HK-2 (cell line): ENCODE measurements around the gene UBAP1.
"Not testable (repeated sequence)": the region's sequence is repeated elsewhere in the genome, so short reads cannot be mapped to it uniquely, and the experiment has no call there.

Experiments used
- DNase-seq: peaks from one replicate; pipeline ENCODE4 v3.0.0-alpha.2; 2018; ENCODE audit not compliant: unreplicated experiment

UBAP1 gene

GRCh38 chr9:34259315-34259714 lies 80.5 kb downstream of the UBAP1 start:
- DNase-seq, result no peak

DNA sequence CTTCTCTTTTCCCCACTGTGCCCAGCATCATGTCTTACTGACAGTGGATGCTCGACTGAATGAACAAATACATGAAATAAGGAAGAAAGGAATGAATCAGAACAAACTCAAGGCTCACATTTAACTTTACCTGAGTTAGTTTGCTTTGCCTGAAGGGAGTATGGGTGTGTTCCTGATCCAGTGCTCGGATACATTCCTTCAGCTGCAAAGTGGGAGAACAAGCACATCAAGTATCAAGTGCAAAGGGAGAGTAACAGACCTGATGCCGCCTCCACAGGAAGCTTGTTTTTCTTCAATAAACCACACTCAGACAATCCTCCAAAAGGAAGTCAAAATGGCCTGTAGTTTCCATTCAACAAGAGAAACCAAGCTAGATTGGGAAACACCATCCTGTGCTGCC lies 84.1 kb downstream of the UBAP1 start:
- no peak for DNase-seq

DNA sequence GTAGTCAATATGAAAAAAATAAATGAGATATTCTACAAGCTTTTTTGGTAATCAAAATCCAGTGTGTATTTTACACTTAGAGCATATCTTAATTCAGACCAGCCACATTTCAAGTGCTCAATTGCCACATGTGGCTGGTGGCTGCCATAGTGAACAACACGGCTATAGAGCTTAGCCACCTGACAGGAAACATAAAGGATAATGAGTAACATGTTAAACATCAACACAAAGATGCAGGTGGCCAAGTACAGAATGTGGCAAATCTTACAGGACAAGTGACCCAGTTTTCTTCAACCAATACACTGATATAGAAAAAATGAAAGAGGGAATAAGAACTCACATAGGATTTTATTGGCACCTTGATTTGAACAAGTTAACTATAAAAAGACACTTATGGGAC lies 88.8 kb downstream of the UBAP1 start:
- no peak for DNase-seq

- DNase-seq, result no peak
Observed at GRCh38 chr9:34271265-34272006, 92.6 kb downstream of the UBAP1 start.

DNA sequence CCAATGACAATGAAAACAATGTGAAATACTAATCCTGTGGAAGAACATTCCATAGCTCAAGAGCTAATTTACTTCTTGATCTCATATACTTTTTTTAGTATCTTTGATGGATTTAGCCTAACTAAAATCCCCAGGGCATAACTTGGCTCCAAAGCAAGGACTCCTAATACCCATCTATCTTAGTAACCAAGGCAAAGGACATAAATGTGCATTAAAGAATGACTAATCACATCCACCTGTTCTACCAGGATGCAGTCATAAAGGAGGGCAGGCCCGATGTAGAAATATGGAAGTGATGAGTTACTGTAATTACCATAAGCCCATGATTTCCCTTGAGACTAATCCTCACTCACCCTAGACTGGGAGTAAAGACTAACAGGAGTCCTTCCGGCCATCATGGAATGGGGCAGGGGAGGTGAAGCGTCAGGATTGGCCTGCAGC lies 93.3 kb downstream of the UBAP1 start:
- no peak for DNase-seq

DNA sequence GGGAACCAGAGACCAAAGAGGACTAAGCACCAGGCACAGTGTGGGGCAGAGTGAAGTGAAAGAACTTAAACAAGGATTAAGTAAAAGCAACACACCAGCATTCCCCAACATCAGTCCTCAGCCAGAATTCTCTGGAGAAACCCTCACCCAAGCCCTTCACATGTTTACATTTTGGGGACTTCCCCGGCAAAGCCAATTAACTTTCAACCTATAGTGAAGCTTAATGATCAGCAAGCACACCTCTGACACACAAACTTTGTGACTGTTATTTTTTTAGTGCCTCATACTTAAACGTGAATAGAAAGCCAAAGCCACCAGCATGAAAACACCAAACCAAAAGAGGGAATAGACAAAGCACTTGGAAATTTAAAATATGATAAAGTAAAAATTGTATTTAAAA lies 94.7 kb downstream of the UBAP1 start:
- DNase-seq, result not testable (repeated sequence)

GRCh38 chr9:34275811-34276210 lies 97.0 kb downstream of the UBAP1 start:
- no peak for DNase-seq

- no peak for DNase-seq
Observed at GRCh38 chr9:34276772-34277171, 97.9 kb downstream of the UBAP1 start.

- no peak for DNase-seq
Observed at GRCh38 chr9:34279411-34279810, 100.6 kb downstream of the UBAP1 start.

DNA sequence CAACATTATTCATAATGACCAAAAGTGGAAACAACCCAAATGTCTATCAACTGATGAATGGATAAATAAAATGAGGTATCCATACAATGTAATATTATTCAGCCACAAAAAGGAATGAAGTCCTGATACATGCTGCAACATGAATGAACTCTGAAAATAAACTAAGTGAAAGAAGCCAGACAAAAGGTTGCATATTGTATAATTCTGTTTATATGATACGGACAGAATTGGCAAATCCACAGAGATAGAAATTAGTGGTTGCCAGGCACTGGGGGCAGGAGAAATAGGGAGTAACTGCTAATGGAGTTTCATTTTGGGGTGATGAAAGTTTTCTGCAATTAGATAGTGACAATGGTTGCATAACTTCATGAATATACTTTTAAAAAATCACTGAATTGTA lies 103.3 kb downstream of the UBAP1 start:
- DNase-seq, result no peak

- DNase-seq, result no peak
Observed at GRCh38 chr9:34289159-34289558, 110.3 kb downstream of the UBAP1 start.

GRCh38 chr9:34291023-34291422 lies 112.2 kb downstream of the UBAP1 start:
- no peak for DNase-seq

- DNase-seq, result no peak
Observed at GRCh38 chr9:34291423-34291822, 112.6 kb downstream of the UBAP1 start.

- DNase-seq, result no peak
Observed at GRCh38 chr9:34292552-34292951, 113.7 kb downstream of the UBAP1 start.

- DNase-seq, result not testable (repeated sequence)
Observed at GRCh38 chr9:34301064-34301463, 122.2 kb downstream of the UBAP1 start.
